Measurements from ENCODE around the gene FBXO4.
"Not testable (repeated sequence)": the region's sequence is repeated elsewhere in the genome, so short reads cannot be mapped to it uniquely, and the experiment has no call there.

The FBXO4 gene

GRCh38 chr5:41903892-41904799, 20.9 kb upstream of the FBXO4 start, which contains the start of gene RIMOC1:
TSS of gene RIMOC1 (plus strand) at chr5:41904344. CDS start at chr5:41904368, 24 bp downstream.
- Mint-ChIP-seq H3K4me3 (peak within 1 kb of the TSS; percentile 98), H3K36me3 (no peaks in the 10 kb centered on the region), H3K27me3 (no peaks in the 10 kb centered on the region), H3K9me3 (ENCODE audit: low read depth) (no peaks in the 10 kb centered on the region), H3K27ac (peak within 1 kb of the TSS; percentile 99), H3K4me1 (ENCODE audit: low read depth) (peaks cover 44% of the 10 kb centered on the region)

- Mint-ChIP-seq H3K27ac (no peak overlapping the region), H3K4me3 (peak overlapping the region; percentile 30), H3K4me1 (ENCODE audit: low read depth) (peaks cover 49% of the 10 kb centered on the region), H3K27me3 (no peaks in the 10 kb centered on the region), H3K9me3 (ENCODE audit: low read depth) (no peaks in the 10 kb centered on the region), H3K36me3 (peaks cover 5% of the 10 kb centered on the region)
These were observed 18.9 kb upstream of the FBXO4 start for GRCh38 chr5:41906151-41906550.

- Mint-ChIP-seq H3K36me3 (peaks cover 8% of the 10 kb centered on the region), H3K27ac (peak overlapping the region; percentile 84), H3K27me3 (no peaks in the 10 kb centered on the region), H3K4me3 (no peak overlapping the region), H3K4me1 (ENCODE audit: low read depth) (peaks cover 49% of the 10 kb centered on the region), H3K9me3 (ENCODE audit: low read depth) (no peaks in the 10 kb centered on the region)
These were observed 16.6 kb upstream of the FBXO4 start for GRCh38 chr5:41908374-41909079.

GRCh38 chr5:41918105-41918504, 7.0 kb upstream of the FBXO4 start:
- Mint-ChIP-seq H3K27ac (peak overlapping the region; percentile 42), H3K27me3 (no peaks in the 10 kb centered on the region)

GRCh38 chr5:41921166-41921565, 3.9 kb upstream of the FBXO4 start:
- H3K27ac Mint-ChIP-seq: no peak overlapping the region
- peaks cover 8% of the 10 kb centered on the region for H3K36me3 Mint-ChIP-seq

More at GRCh38 chr5:41918105-41918504, 7.0 kb upstream of the FBXO4 start:
- no peak overlapping the region for H3K4me3 Mint-ChIP-seq
- peaks cover 9% of the 10 kb centered on the region for H3K4me1 Mint-ChIP-seq (ENCODE audit: low read depth)
- no peaks in the 10 kb centered on the region for H3K9me3 Mint-ChIP-seq (ENCODE audit: low read depth)
- peaks cover 14% of the 10 kb centered on the region for H3K36me3 Mint-ChIP-seq

GRCh38 chr5:41921874-41922273, 3.2 kb upstream of the FBXO4 start:
- Mint-ChIP-seq H3K4me1 (ENCODE audit: low read depth) (peaks cover 18% of the 10 kb centered on the region), H3K9me3 (ENCODE audit: low read depth) (no peaks in the 10 kb centered on the region), H3K4me3 (no peak overlapping the region), H3K27ac (peak overlapping the region; percentile 46), H3K36me3 (peaks cover 8% of the 10 kb centered on the region), H3K27me3 (no peaks in the 10 kb centered on the region)

More at GRCh38 chr5:41921166-41921565, 3.9 kb upstream of the FBXO4 start:
- Mint-ChIP-seq H3K4me3 (no peak overlapping the region), H3K27me3 (no peaks in the 10 kb centered on the region), H3K9me3 (ENCODE audit: low read depth) (no peaks in the 10 kb centered on the region), H3K4me1 (ENCODE audit: low read depth) (peaks cover 14% of the 10 kb centered on the region)

- peaks cover under 1% of the 10 kb centered on the region for H3K36me3 Mint-ChIP-seq
- no peaks in the 10 kb centered on the region for H3K9me3 Mint-ChIP-seq (ENCODE audit: low read depth)
- peak overlapping the region; percentile 97 for H3K27ac Mint-ChIP-seq
- H3K4me3 Mint-ChIP-seq: peak overlapping the region; percentile 88
- peaks cover 24% of the 10 kb centered on the region for H3K4me1 Mint-ChIP-seq (ENCODE audit: low read depth)
- H3K27me3 Mint-ChIP-seq: no peaks in the 10 kb centered on the region
These were observed 582 bp upstream of the FBXO4 start for GRCh38 chr5:41924526-41924871.

- H3K9me3 Mint-ChIP-seq (ENCODE audit: low read depth): no peaks in the 10 kb centered on the region
- peaks cover 24% of the 10 kb centered on the region for H3K4me1 Mint-ChIP-seq (ENCODE audit: low read depth)
- no peaks in the 10 kb centered on the region for H3K27me3 Mint-ChIP-seq
- H3K27ac Mint-ChIP-seq: peak overlapping the region; percentile 94
- peak overlapping the region; percentile 88 for H3K4me3 Mint-ChIP-seq
- H3K36me3 Mint-ChIP-seq: peaks cover 7% of the 10 kb centered on the region
These were observed 472 bp downstream of the FBXO4 start for GRCh38 chr5:41925555-41925951.

- Mint-ChIP-seq H3K27ac (no peak overlapping the region), H3K9me3 (ENCODE audit: low read depth) (no peaks in the 10 kb centered on the region), H3K27me3 (no peaks in the 10 kb centered on the region), H3K36me3 (peaks cover 19% of the 10 kb centered on the region), H3K4me1 (ENCODE audit: low read depth) (peaks cover 24% of the 10 kb centered on the region), H3K4me3 (no peak overlapping the region)
These were observed 2.5 kb downstream of the FBXO4 start for GRCh38 chr5:41927604-41928003.

- Mint-ChIP-seq H3K4me3 (no peak overlapping the region), H3K27me3 (no peaks in the 10 kb centered on the region), H3K36me3 (peaks cover 24% of the 10 kb centered on the region), H3K4me1 (ENCODE audit: low read depth) (peaks cover 24% of the 10 kb centered on the region), H3K9me3 (ENCODE audit: low read depth) (no peaks in the 10 kb centered on the region), H3K27ac (no peak overlapping the region)
These were observed 4.0 kb downstream of the FBXO4 start for GRCh38 chr5:41929035-41929434.

GRCh38 chr5:41932770-41933169, 7.7 kb downstream of the FBXO4 start:
- Mint-ChIP-seq H3K36me3 (peaks cover 26% of the 10 kb centered on the region), H3K9me3 (ENCODE audit: low read depth) (no peaks in the 10 kb centered on the region), H3K27ac (no peak overlapping the region)

GRCh38 chr5:41935544-41935943, 10.5 kb downstream of the FBXO4 start:
- Mint-ChIP-seq H3K27ac (no peak overlapping the region), H3K4me1 (ENCODE audit: low read depth) (no peaks in the 10 kb centered on the region), H3K9me3 (ENCODE audit: low read depth) (no peaks in the 10 kb centered on the region), H3K27me3 (no peaks in the 10 kb centered on the region), H3K4me3 (no peak overlapping the region), H3K36me3 (peaks cover 21% of the 10 kb centered on the region)

More at GRCh38 chr5:41932770-41933169, 7.7 kb downstream of the FBXO4 start:
- Mint-ChIP-seq H3K4me1 (ENCODE audit: low read depth) (peaks cover 1% of the 10 kb centered on the region), H3K4me3 (no peak overlapping the region), H3K27me3 (no peaks in the 10 kb centered on the region)

- no peak overlapping the region for H3K27ac Mint-ChIP-seq
These were observed 15.6 kb downstream of the FBXO4 start for GRCh38 chr5:41940641-41941040.

GRCh38 chr5:41945332-41945955, 20.4 kb downstream of the FBXO4 start:
- H3K36me3 Mint-ChIP-seq: peaks cover 15% of the 10 kb centered on the region
- not testable (repeated sequence) for H3K9me3 Mint-ChIP-seq (ENCODE audit: low read depth); H3K27me3 Mint-ChIP-seq; H3K4me3 Mint-ChIP-seq; H3K27ac Mint-ChIP-seq; H3K4me1 Mint-ChIP-seq (ENCODE audit: low read depth)

More at GRCh38 chr5:41940641-41941040, 15.6 kb downstream of the FBXO4 start:
- H3K4me3 Mint-ChIP-seq: no peak overlapping the region
- no peaks in the 10 kb centered on the region for H3K4me1 Mint-ChIP-seq (ENCODE audit: low read depth)
- peaks cover 7% of the 10 kb centered on the region for H3K36me3 Mint-ChIP-seq
- H3K27me3 Mint-ChIP-seq: no peaks in the 10 kb centered on the region
- H3K9me3 Mint-ChIP-seq (ENCODE audit: low read depth): no peaks in the 10 kb centered on the region

- H3K27me3 Mint-ChIP-seq: peaks cover 3% of the 10 kb centered on the region
- peaks cover 4% of the 10 kb centered on the region for H3K9me3 Mint-ChIP-seq (ENCODE audit: low read depth)
- no peak overlapping the region for H3K27ac Mint-ChIP-seq
- H3K4me3 Mint-ChIP-seq: no peak overlapping the region
- H3K36me3 Mint-ChIP-seq: peaks cover 12% of the 10 kb centered on the region
- H3K4me1 Mint-ChIP-seq (ENCODE audit: low read depth): no peaks in the 10 kb centered on the region
These were observed 26.1 kb downstream of the FBXO4 start for GRCh38 chr5:41951224-41951623.
